ENCODE measurements around the gene MEPE.

MEPE gene

GRCh38 chr4:87832669-87833068, at the start of gene MEPE:
MEPE (plus strand) TSS chr4:87832969; CDS start chr4:87834715, 1,746 bp downstream.
- no peaks in the 10 kb centered on the region for H3F3A ChIP-seq (ENCODE audit: insufficient read depth, low read length)
- no peaks in the 10 kb centered on the region for H3K9me2 ChIP-seq (ENCODE audit: low read depth, low read length)
- no peak within 1 kb of the TSS for H3K9ac ChIP-seq (ENCODE audit: low read length)
- no peak within 1 kb of the TSS for H2AFZ ChIP-seq (ENCODE audit: low read length)
- H3K9me3 ChIP-seq (ENCODE audit: low read length) = no peaks in the 10 kb centered on the region
- H3K27me3 ChIP-seq (ENCODE audit: insufficient read depth, low read length) = no peaks in the 10 kb centered on the region
- H3K4me3 ChIP-seq (ENCODE audit: low read depth, low read length, poor library complexity, severe bottlenecking) = no peak within 1 kb of the TSS
- H3K79me2 ChIP-seq (ENCODE audit: insufficient read depth, low read length) = no peaks in the 10 kb centered on the region
- TF ChIP-seq CTCF (IDR thresholded peaks at IDR 0.05; ENCODE audit: low read length) (no peak), EZH2 (IDR thresholded peaks at IDR 0.05; ENCODE audit: borderline replicate concordance, low read length) (no peak)
- H3K36me3 ChIP-seq (ENCODE audit: insufficient read depth, low read length) = no peaks in the 10 kb centered on the region
- H3K4me2 ChIP-seq (ENCODE audit: low read length) = no peak within 1 kb of the TSS
- H4K20me1 ChIP-seq (ENCODE audit: insufficient read depth, low read length) = no peaks in the 10 kb centered on the region
- no peaks in the 10 kb centered on the region for H3K4me1 ChIP-seq (ENCODE audit: insufficient read depth, low read length, severe bottlenecking)
- no peak within 1 kb of the TSS for H3K27ac ChIP-seq (ENCODE audit: low read depth, low read length, poor library complexity, severe bottlenecking)

GRCh38 chr4:87783781-87784180, 49.0 kb upstream of the MEPE start:
- H4K20me1 ChIP-seq (ENCODE audit: insufficient read depth, low read length) = no peaks in the 10 kb centered on the region
- H2AFZ ChIP-seq (ENCODE audit: low read length) = no peak overlapping the region
- H3K4me2 ChIP-seq (ENCODE audit: low read length) = no peak overlapping the region
- TF ChIP-seq EZH2 (IDR thresholded peaks at IDR 0.05; ENCODE audit: borderline replicate concordance, low read length) = no peak
- no peak for TF ChIP-seq CTCF (IDR thresholded peaks at IDR 0.05; ENCODE audit: low read length)
- H3K4me3 ChIP-seq (ENCODE audit: low read depth, low read length, poor library complexity, severe bottlenecking) = no peak overlapping the region
- no peaks in the 10 kb centered on the region for H3K36me3 ChIP-seq (ENCODE audit: insufficient read depth, low read length)
- no peak overlapping the region for H3K9ac ChIP-seq (ENCODE audit: low read length)
- H3K9me2 ChIP-seq (ENCODE audit: low read depth, low read length) = no peaks in the 10 kb centered on the region
- no peaks in the 10 kb centered on the region for H3F3A ChIP-seq (ENCODE audit: insufficient read depth, low read length)
- H3K4me1 ChIP-seq (ENCODE audit: insufficient read depth, low read length, severe bottlenecking) = no peaks in the 10 kb centered on the region
- no peaks in the 10 kb centered on the region for H3K9me3 ChIP-seq (ENCODE audit: low read length)
- H3K27ac ChIP-seq (ENCODE audit: low read depth, low read length, poor library complexity, severe bottlenecking) = no peak overlapping the region
- no peaks in the 10 kb centered on the region for H3K27me3 ChIP-seq (ENCODE audit: insufficient read depth, low read length)
- no peaks in the 10 kb centered on the region for H3K79me2 ChIP-seq (ENCODE audit: insufficient read depth, low read length)

- no peaks in the 10 kb centered on the region for H3K4me1 ChIP-seq (ENCODE audit: insufficient read depth, low read length, severe bottlenecking)
- no peaks in the 10 kb centered on the region for H4K20me1 ChIP-seq (ENCODE audit: insufficient read depth, low read length)
- no peaks in the 10 kb centered on the region for H3K9me3 ChIP-seq (ENCODE audit: low read length)
- H3K27me3 ChIP-seq (ENCODE audit: insufficient read depth, low read length) = no peaks in the 10 kb centered on the region
- H3K27ac ChIP-seq (ENCODE audit: low read depth, low read length, poor library complexity, severe bottlenecking) = no peak overlapping the region
- H3K9me2 ChIP-seq (ENCODE audit: low read depth, low read length) = no peaks in the 10 kb centered on the region
- H3K79me2 ChIP-seq (ENCODE audit: insufficient read depth, low read length) = no peaks in the 10 kb centered on the region
- H3F3A ChIP-seq (ENCODE audit: insufficient read depth, low read length) = no peaks in the 10 kb centered on the region
- TF ChIP-seq EZH2 (IDR thresholded peaks at IDR 0.05; ENCODE audit: borderline replicate concordance, low read length) = no peak
- no peak for TF ChIP-seq CTCF (IDR thresholded peaks at IDR 0.05; ENCODE audit: low read length)
- H2AFZ ChIP-seq (ENCODE audit: low read length) = no peak overlapping the region
- no peak overlapping the region for H3K9ac ChIP-seq (ENCODE audit: low read length)
- no peaks in the 10 kb centered on the region for H3K36me3 ChIP-seq (ENCODE audit: insufficient read depth, low read length)
- H3K4me2 ChIP-seq (ENCODE audit: low read length) = no peak overlapping the region
- no peak overlapping the region for H3K4me3 ChIP-seq (ENCODE audit: low read depth, low read length, poor library complexity, severe bottlenecking)
Measured at GRCh38 chr4:87785731-87786509, 46.8 kb upstream of the MEPE start.
